GM11168 (cell line): ENCODE measurements around the gene PCID2.

Experiments used
- in situ Hi-C: fragments of 300-500 bp; cut with MboI; formaldehyde crosslinking; loops from one replicate; pipeline ENCODE4 v1.12.0; 2022; ENCODE audit warnings: low sequenced_read_pairs; ENCODE audit not compliant: unreplicated experiment

PCID2 gene

DNA sequence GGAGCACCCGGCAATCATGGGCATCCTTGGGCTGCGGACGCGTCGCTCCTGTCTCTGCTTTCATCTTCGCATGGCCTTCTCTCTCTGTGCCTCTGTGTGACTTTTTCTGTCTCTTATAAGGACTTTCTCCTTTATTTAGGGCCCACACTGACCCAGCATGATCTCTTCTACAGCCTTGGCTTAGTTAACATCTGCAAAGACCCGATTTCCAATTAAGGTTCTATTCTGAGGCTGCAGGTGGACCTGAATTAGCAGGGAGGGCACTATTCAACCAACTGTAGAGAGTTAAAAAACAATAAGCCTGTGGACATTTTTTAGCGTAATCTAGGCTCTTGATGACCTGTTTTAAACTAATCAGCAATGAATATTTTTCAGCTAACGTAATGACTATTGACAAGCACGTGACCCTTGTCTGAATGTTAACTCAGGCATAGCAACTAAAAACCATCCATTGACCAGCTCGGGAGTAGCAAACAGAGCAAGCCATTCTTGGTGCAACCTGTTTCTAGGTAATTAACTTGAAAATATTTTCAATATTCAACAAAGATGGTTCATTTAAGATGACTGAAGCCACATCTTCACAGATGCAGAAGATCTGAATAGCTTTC is 70.7 kb downstream of the PCID2 start:
- in situ Hi-C loops = no loop called here

DNA sequence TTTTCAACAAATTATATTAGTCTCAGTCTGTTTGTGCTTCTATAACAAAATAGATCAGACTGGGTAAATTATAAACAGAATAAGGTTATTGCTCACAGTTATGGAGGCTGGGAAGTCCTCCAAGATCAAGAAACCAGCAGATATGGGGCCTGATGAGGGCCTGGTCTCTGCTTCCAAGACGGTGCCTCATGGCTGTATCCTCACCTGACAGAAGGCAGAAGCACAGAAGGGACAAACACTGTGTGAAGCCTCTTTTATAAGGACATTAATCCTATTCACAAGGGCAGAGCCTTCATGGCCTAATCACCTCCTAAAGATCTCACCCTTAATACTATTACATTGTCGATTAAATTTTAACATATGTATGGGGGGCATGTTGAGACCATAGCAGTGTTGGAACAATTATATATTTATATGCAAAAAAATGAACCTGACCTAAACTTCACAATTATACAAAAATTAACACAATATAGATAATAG is 73.1 kb downstream of the PCID2 start:
- in situ Hi-C loops = no loop called here

GRCh38 chr13:113129921-113130750 is 78.3 kb downstream of the PCID2 start:
- in situ Hi-C loops = no loop called here

- in situ Hi-C loops = no loop called here
Observed at GRCh38 chr13:113129480-113129879, 79.0 kb downstream of the PCID2 start.
